ENCODE data around the gene PTPRS.
"Not testable (repeated sequence)": the region's sequence is repeated elsewhere in the genome, so short reads cannot be mapped to it uniquely, and the experiment has no call there.

Gene PTPRS

DNA sequence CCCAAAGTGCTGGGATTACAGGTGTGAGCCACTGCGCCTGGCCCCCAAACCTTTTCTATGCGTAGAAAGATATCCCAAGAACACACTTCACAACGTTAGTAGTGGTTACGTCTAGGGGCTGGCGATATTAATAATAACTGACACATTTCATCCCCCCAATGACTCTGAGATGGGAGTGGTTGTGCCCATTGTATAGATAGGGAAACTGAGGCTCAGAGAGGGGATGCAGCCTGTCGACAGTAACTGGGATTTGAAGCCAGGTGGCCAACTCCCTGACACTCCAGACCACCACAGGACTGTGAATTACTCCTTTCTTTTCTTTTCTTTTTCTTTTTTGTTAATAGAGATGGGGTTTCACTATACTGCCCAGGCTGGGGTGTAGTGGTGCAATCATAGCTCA, 25.3 kb upstream of the PTPRS start:
- H3K4me1 ChIP-seq (ENCODE audit: control insufficient read depth, insufficient read depth, low read length) = no peaks in the 10 kb centered on the region
- H3K9ac ChIP-seq (ENCODE audit: low read depth, low read length) = no peak overlapping the region

DNA sequence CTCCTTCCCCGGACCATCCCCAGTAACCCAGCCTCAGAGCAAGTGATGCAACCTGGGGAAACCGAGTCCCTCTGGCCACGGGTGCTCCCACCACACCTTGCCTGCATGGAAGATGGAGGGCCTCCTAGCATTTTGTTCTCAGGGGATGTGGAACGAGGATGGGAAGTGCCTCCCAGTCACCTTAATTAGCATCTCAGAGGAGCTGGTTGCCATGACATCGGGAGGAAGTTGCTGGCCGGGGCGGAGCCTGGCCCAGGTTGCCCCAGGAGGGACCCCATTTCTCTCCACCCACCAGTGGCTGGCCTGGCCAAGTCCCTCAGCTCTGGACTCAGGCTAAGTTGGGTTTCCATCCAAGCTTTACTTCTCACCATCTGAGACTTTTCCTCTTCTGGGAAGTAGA, 24.1 kb upstream of the PTPRS start:
- Histone ChIP-seq H3K27me3 (ENCODE audit: control insufficient read depth, insufficient read depth, low read length) (peaks cover 9% of the 10 kb centered on the region), H3K9me3 (ENCODE audit: control insufficient read depth, insufficient read depth, low read length) (no peaks in the 10 kb centered on the region), H3K36me3 (ENCODE audit: control insufficient read depth, insufficient read depth, low read length) (no peaks in the 10 kb centered on the region), H3K4me3 (ENCODE audit: low read depth, low read length) (peak overlapping the region; percentile 15), H3K4me1 (ENCODE audit: control insufficient read depth, insufficient read depth, low read length) (no peaks in the 10 kb centered on the region), H3K9ac (ENCODE audit: low read depth, low read length) (no peak overlapping the region)

More for the DNA sequence above, 25.3 kb upstream of the PTPRS start:
- no peaks in the 10 kb centered on the region for H3K9me3 ChIP-seq (ENCODE audit: control insufficient read depth, insufficient read depth, low read length)
- H3K27me3 ChIP-seq (ENCODE audit: control insufficient read depth, insufficient read depth, low read length) = peaks cover 9% of the 10 kb centered on the region
- no peaks in the 10 kb centered on the region for H3K36me3 ChIP-seq (ENCODE audit: control insufficient read depth, insufficient read depth, low read length)
- H3K4me3 ChIP-seq (ENCODE audit: low read depth, low read length) = no peak overlapping the region

DNA sequence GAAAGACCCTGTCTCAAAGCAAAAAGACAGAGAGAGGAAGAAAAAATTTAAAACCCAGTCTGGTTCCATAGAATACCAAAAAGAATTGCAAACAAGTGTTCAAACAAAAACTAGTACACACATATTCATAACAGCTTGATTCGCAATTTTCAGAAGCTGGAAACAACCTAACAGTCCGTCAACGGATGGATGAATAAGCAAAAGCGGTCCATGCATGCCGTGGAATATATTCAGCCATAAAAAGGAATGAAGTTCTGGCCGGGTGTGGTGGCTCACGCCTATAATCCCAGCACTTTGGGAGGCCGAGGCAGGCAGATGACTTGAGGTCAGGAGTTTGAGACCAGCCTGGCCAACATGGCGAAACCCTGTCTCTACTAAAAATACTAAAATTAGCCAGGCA, 21.2 kb upstream of the PTPRS start:
- H3K9ac ChIP-seq (ENCODE audit: low read depth, low read length); H3K4me1 ChIP-seq (ENCODE audit: control insufficient read depth, insufficient read depth, low read length); H3K27me3 ChIP-seq (ENCODE audit: control insufficient read depth, insufficient read depth, low read length); H3K9me3 ChIP-seq (ENCODE audit: control insufficient read depth, insufficient read depth, low read length); H3K36me3 ChIP-seq (ENCODE audit: control insufficient read depth, insufficient read depth, low read length); H3K4me3 ChIP-seq (ENCODE audit: low read depth, low read length): not testable (repeated sequence)

DNA sequence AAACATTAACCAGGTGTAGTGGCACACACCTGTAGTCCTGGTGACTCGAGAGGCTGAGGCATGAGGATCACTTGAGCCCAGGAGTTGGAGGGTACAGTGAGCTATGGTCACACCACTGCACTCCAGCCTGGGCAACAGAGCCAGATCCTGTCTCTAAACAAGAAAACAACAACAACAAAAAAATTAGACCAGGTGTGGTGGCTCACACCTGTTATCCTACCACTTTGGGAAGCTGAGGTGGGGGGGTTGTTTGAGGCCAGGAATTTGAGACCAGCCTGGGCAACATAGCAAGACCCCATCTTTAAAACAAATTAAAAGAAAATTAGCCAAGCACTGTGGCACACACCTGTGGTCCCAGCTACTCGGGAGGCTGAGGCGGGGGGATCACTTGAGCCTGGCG, 20.8 kb upstream of the PTPRS start:
- Histone ChIP-seq H3K27me3 (ENCODE audit: control insufficient read depth, insufficient read depth, low read length) (no peaks in the 10 kb centered on the region), H3K4me1 (ENCODE audit: control insufficient read depth, insufficient read depth, low read length) (no peaks in the 10 kb centered on the region), H3K9me3 (ENCODE audit: control insufficient read depth, insufficient read depth, low read length) (no peaks in the 10 kb centered on the region), H3K9ac (ENCODE audit: low read depth, low read length) (no peak overlapping the region), H3K4me3 (ENCODE audit: low read depth, low read length) (no peak overlapping the region), H3K36me3 (ENCODE audit: control insufficient read depth, insufficient read depth, low read length) (no peaks in the 10 kb centered on the region)

DNA sequence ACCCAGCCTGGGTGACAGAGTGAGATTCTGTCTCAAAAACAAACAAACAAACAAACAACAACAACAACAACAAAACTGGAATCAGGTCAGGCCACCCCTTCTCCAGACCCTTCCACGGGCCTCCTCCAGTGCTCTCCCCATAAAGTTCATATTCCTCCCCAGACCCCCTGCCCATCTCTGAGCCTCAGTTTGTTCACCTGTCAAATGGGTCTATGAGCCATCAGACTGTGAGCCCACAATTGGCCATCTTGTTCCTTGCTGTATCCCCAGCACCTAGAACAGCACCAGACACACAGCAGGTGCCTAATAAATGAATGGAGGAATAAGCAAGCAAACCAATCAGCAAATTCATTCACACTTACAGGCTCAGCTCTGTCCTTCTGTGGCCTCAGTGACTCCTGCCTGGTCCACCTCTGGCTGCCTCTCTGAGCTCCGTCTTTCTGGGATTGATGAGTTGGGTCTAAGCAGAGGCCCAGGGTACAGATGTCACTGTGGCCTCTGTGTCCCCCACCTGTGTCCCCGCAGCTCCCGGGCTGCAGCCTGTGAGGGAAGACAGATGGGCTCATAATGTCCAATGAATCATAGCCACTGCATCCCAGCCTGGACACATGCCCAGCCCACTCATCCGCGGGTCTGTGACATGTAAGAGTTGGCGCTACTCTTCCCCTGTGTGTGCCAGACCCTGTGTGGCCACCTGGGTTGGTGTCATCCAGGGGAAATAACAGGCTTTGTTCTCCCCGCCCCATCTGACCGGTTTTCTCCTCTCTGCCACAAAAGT, 19.6 kb upstream of the PTPRS start:
- H3K9ac ChIP-seq (ENCODE audit: low read depth, low read length) = no peak overlapping the region
- H3K36me3 ChIP-seq (ENCODE audit: control insufficient read depth, insufficient read depth, low read length) = no peaks in the 10 kb centered on the region
- no peaks in the 10 kb centered on the region for H3K27me3 ChIP-seq (ENCODE audit: control insufficient read depth, insufficient read depth, low read length)
- no peaks in the 10 kb centered on the region for H3K4me1 ChIP-seq (ENCODE audit: control insufficient read depth, insufficient read depth, low read length)
- H3K9me3 ChIP-seq (ENCODE audit: control insufficient read depth, insufficient read depth, low read length) = no peaks in the 10 kb centered on the region
- no peak overlapping the region for H3K4me3 ChIP-seq (ENCODE audit: low read depth, low read length)

DNA sequence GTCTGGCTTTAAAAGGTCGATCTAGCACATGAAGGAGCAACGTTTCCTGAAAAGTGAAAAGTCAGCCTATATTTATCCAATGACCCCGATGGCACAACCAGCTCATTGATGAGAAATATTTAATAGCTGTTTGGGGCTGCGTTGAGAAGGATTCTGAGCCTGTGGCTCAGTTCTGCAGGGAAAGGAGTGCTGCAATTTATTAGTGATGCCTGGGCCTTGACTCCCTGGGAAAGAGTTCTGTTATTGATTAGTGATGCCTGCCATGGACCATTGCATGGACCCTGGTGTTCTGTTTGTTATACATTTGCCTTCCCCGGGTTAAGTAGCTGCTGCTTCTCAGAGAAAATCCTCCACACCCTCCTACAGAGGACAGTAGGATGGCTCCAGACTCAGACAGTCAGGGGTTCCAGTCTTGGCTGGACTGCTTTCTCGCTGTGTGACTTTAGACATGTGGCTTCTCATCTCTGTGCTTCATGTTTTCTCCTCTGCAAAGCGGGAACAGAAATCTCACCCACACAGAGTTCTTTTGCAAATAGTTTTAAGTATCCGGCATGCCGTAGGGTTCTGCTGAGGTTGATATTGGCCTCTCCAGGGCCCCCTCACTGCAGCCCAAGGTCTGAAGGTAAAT, 17.7 kb upstream of the PTPRS start:
- H3K9me3 ChIP-seq (ENCODE audit: control insufficient read depth, insufficient read depth, low read length) = no peaks in the 10 kb centered on the region
- no peak overlapping the region for H3K9ac ChIP-seq (ENCODE audit: low read depth, low read length)
- no peaks in the 10 kb centered on the region for H3K4me1 ChIP-seq (ENCODE audit: control insufficient read depth, insufficient read depth, low read length)
- no peaks in the 10 kb centered on the region for H3K27me3 ChIP-seq (ENCODE audit: control insufficient read depth, insufficient read depth, low read length)
- H3K4me3 ChIP-seq (ENCODE audit: low read depth, low read length) = peak overlapping the region; percentile 1
- no peaks in the 10 kb centered on the region for H3K36me3 ChIP-seq (ENCODE audit: control insufficient read depth, insufficient read depth, low read length)

DNA sequence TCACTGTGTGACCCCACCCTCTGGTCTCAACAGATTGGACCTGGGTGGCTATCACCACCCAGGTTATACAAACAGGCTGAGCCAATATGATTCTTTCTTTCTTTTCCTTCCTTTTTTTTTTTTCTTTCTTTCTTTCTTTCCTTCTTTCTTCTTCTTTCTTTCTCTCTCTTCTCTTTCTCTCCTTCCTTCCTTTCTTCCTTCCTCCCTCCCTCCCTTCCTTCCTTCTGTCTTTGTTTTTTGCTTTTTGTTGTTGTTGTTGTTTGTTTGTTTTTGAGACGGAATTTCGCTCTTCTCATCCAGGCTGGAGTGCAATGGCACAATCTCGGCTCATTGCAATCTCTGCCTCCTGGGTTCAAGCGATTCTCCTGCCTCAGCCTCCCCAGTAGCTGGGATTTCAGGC, 17.0 kb upstream of the PTPRS start:
- H3K4me3 ChIP-seq (ENCODE audit: low read depth, low read length) = no peak overlapping the region
- H3K9me3 ChIP-seq (ENCODE audit: control insufficient read depth, insufficient read depth, low read length) = no peaks in the 10 kb centered on the region
- no peaks in the 10 kb centered on the region for H3K27me3 ChIP-seq (ENCODE audit: control insufficient read depth, insufficient read depth, low read length)
- H3K36me3 ChIP-seq (ENCODE audit: control insufficient read depth, insufficient read depth, low read length) = no peaks in the 10 kb centered on the region
- H3K9ac ChIP-seq (ENCODE audit: low read depth, low read length) = no peak overlapping the region
- H3K4me1 ChIP-seq (ENCODE audit: control insufficient read depth, insufficient read depth, low read length) = no peaks in the 10 kb centered on the region

DNA sequence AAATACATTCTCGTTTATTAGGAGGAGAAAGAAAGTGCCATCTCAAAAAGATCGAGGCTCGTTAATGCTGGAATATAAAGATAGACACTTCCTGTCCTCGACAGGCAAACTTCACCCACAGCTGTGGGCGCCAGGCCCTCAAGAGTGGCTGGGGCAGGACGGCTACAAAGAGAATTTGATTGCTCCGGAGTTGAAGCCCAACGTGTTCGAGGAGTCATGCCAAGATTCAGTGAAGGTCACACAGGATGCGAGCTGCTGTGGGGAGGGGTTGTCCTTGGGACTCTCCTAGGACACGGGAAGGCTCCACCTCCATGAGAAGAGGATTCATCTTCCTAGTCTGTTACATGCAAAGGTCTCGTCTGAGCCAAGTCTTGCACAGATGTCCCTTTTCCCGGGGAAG, 16.3 kb upstream of the PTPRS start:
- H3K9me3 ChIP-seq (ENCODE audit: control insufficient read depth, insufficient read depth, low read length) = no peaks in the 10 kb centered on the region
- no peaks in the 10 kb centered on the region for H3K27me3 ChIP-seq (ENCODE audit: control insufficient read depth, insufficient read depth, low read length)
- no peak overlapping the region for H3K4me3 ChIP-seq (ENCODE audit: low read depth, low read length)
- no peak overlapping the region for H3K9ac ChIP-seq (ENCODE audit: low read depth, low read length)
- no peaks in the 10 kb centered on the region for H3K36me3 ChIP-seq (ENCODE audit: control insufficient read depth, insufficient read depth, low read length)
- peaks cover 5% of the 10 kb centered on the region for H3K4me1 ChIP-seq (ENCODE audit: control insufficient read depth, insufficient read depth, low read length)

DNA sequence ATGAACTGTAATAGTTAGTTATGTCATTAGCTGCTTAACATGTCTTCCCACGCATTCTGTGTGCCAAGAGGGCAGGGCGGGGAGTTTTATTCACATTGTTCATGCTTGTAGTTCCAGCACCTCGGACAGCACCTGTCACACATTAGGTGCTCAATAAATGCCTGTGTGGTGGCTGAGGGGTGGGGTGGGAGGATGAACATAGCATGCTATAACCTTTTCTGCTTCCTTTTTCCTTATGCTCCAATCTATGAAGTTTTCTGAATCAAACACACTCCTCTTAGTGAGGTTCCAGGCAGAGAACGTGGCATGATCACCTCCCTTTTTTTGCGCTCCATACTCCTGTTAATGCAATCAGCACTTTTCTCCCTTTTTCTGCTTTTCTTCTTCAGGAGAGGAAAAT, 15.8 kb upstream of the PTPRS start:
- Histone ChIP-seq H3K4me3 (ENCODE audit: low read depth, low read length) (no peak overlapping the region), H3K27me3 (ENCODE audit: control insufficient read depth, insufficient read depth, low read length) (no peaks in the 10 kb centered on the region)

DNA sequence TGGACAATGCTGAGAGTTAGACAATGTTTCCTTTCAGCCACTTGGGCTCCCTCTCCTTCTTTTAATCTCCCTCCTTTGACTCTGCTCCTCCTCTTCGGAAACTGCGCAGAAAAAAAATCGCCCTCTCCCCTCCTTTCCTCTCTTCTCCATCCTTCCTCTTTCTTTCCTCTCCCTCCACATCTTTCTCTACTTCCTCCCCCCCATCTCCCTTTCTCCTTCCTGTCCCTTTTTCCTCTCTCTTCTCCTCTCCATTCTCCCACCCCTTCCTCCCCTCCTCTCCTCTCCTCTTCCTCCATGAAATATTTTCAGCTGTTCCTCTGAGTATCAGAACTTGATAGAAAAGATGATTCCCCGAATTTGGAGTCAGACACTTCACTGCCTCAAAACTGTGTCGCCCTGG, 15.1 kb upstream of the PTPRS start:
- H3K27me3 ChIP-seq (ENCODE audit: control insufficient read depth, insufficient read depth, low read length) = no peaks in the 10 kb centered on the region
- peaks cover 5% of the 10 kb centered on the region for H3K4me1 ChIP-seq (ENCODE audit: control insufficient read depth, insufficient read depth, low read length)
- H3K9ac ChIP-seq (ENCODE audit: low read depth, low read length) = no peak overlapping the region
- H3K9me3 ChIP-seq (ENCODE audit: control insufficient read depth, insufficient read depth, low read length) = no peaks in the 10 kb centered on the region
- H3K36me3 ChIP-seq (ENCODE audit: control insufficient read depth, insufficient read depth, low read length) = no peaks in the 10 kb centered on the region
- no peak overlapping the region for H3K4me3 ChIP-seq (ENCODE audit: low read depth, low read length)

More for the DNA sequence above, 15.8 kb upstream of the PTPRS start:
- Histone ChIP-seq H3K36me3 (ENCODE audit: control insufficient read depth, insufficient read depth, low read length) (no peaks in the 10 kb centered on the region), H3K9me3 (ENCODE audit: control insufficient read depth, insufficient read depth, low read length) (no peaks in the 10 kb centered on the region), H3K9ac (ENCODE audit: low read depth, low read length) (no peak overlapping the region), H3K4me1 (ENCODE audit: control insufficient read depth, insufficient read depth, low read length) (peaks cover 5% of the 10 kb centered on the region)

- no peak overlapping the region for H3K4me3 ChIP-seq (ENCODE audit: low read depth, low read length)
- no peaks in the 10 kb centered on the region for H3K9me3 ChIP-seq (ENCODE audit: control insufficient read depth, insufficient read depth, low read length)
- no peaks in the 10 kb centered on the region for H3K36me3 ChIP-seq (ENCODE audit: control insufficient read depth, insufficient read depth, low read length)
- H3K27me3 ChIP-seq (ENCODE audit: control insufficient read depth, insufficient read depth, low read length) = no peaks in the 10 kb centered on the region
- H3K4me1 ChIP-seq (ENCODE audit: control insufficient read depth, insufficient read depth, low read length) = peaks cover 5% of the 10 kb centered on the region
- H3K9ac ChIP-seq (ENCODE audit: low read depth, low read length) = no peak overlapping the region
These were observed 14.5 kb upstream of the PTPRS start for GRCh38 chr19:5355076-5355475.

GRCh38 chr19:5354403-5354802, 13.8 kb upstream of the PTPRS start:
- Histone ChIP-seq H3K27me3 (ENCODE audit: control insufficient read depth, insufficient read depth, low read length) (no peaks in the 10 kb centered on the region), H3K9ac (ENCODE audit: low read depth, low read length) (no peak overlapping the region), H3K4me1 (ENCODE audit: control insufficient read depth, insufficient read depth, low read length) (peaks cover 5% of the 10 kb centered on the region), H3K9me3 (ENCODE audit: control insufficient read depth, insufficient read depth, low read length) (no peaks in the 10 kb centered on the region), H3K4me3 (ENCODE audit: low read depth, low read length) (no peak overlapping the region), H3K36me3 (ENCODE audit: control insufficient read depth, insufficient read depth, low read length) (no peaks in the 10 kb centered on the region)

Measured in iPS-15b (cell line).